ENCODE results near the gene CHRNE. TPM values are rescaled to one million over a fixed set of nuclear protein-coding genes. Genes with fewer than 3 reads are reported as not detected.
A peak's percentile ranks its signal among the peaks of the same experiment; 100 is the strongest.

CHRNE gene
- total and polyA plus RNA-seq, 2 of the 13 experiments (the other 11 are each of a cell fraction or from before 2014, with no cell fraction given) = 0.53 to 0.59 TPM

DNA sequence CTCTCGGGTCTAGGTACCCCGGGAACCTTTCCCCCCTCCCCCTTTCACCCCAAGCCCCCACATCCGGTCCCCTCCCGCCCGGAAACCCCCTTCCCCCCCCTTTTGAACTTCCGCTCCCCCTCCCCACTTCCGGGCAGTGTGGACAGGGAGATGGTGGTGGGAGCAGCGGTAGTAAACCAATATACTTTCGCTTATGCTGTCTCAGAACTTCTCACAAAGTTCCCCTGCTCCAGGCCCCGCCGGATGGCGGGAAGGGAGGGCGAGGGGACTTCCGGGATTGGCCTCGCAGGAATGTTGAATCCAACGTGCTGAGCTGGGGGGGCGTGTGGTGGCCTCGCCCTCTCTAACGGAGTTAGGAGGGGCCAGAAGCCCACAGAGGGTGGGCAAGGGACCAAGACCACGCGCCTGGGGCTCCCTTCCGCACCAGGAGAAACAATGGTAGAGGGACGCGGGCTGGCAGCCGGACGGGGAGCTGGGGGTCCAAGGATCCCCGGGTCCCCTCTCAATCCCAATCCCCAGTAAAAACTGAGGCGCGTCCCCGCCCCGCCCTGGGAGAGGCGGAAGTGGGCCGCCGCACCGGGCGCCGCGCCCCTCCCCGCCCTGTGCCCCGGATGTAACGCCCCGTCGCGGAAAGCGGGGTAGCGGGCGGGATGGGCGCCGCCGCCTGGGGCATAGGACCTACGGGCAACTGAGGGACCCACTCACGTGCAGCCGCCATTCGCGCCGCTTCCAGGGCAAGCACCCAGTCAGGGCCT is 44.7 kb upstream of the CHRNE start:
- ATAC-seq (peak; percentile 8), FAIRE-seq (no peak), DNase-seq (ENCODE audit: low spot score) (peak; percentile 50)
- H3K4me2 ChIP-seq (ENCODE audit: low read depth, low read length) = peak overlapping the region; percentile 96
- BruUV-seq (replicated peaks) = no TSS peak
- H3K9me3 ChIP-seq (ENCODE audit: low read length) = no peaks in the 10 kb centered on the region
- peaks cover 49% of the 10 kb centered on the region for H3K79me2 ChIP-seq (ENCODE audit: insufficient read depth, low read length)
- in situ Hi-C loops (cut with HindIII; ENCODE audit: extremely low pct_ligation_motif_present, low pct_unique_long_range_greater_than_20kb) (no loop called here), intact Hi-C loops (cut with micrococcal nuclease; ENCODE audit: unreplicated experiment) (no loop called here)
- H3K4me3 ChIP-seq (replicated peaks in 1 of 3; ENCODE audit: insufficient read depth in 1 of 3, low read depth in 2 of 3, low read length in 3 of 3) = peak overlapping the region; percentile 93 to 100 (median 100)
- no peaks in the 10 kb centered on the region; a peak in 1 of 5 replicates for H3K27me3 ChIP-seq (ENCODE audit: control insufficient read depth in 1 of 2, insufficient read depth in 2 of 2, low read length in 2 of 2)
- H4K20me1 ChIP-seq (ENCODE audit: insufficient read depth, low read length) = peaks cover 33% of the 10 kb centered on the region
- H3K36me3 ChIP-seq (replicated peaks in 1 of 2; ENCODE audit: control insufficient read depth in 1 of 2, insufficient read depth in 2 of 2, low read length in 2 of 2) = peaks cover 16 to 37% of the 10 kb centered on the region in 2 experiments
- CTCF ChIA-PET (ENCODE audit: low intra/inter-chr PET ratio, low total read pairs) = no interaction called here
- no peak overlapping the region for H2AFZ ChIP-seq (ENCODE audit: low read length)
- peaks cover 47% of the 10 kb centered on the region for H3K4me1 ChIP-seq (ENCODE audit: insufficient read depth, low read length)
- 1% methylated on average over 15 of the region's 56 CpGs for WGBS (ENCODE audit: low lambda C conversion rate)
- H3K9ac ChIP-seq (ENCODE audit: insufficient read depth, low read depth, low read length) = peak overlapping the region; percentile 99
- POLR2A ChIA-PET = interaction anchor here (0.9 to 10.0 kb wide), 7 partner anchors 8 to 53 kb away, joined by 3 to 273 read pairs (median 9); partner anchors contain the start of genes INCA1, KIF1C, RNF167 and SLC25A11
- H3K27ac ChIP-seq (ENCODE audit: extremely low read length, insufficient read depth, low read length) = peak overlapping the region; percentile 99
- no peak for TF ChIP-seq ZNF24 (IDR thresholded peaks at IDR 0.05)
- TF ChIP-seq, protein P1, sequence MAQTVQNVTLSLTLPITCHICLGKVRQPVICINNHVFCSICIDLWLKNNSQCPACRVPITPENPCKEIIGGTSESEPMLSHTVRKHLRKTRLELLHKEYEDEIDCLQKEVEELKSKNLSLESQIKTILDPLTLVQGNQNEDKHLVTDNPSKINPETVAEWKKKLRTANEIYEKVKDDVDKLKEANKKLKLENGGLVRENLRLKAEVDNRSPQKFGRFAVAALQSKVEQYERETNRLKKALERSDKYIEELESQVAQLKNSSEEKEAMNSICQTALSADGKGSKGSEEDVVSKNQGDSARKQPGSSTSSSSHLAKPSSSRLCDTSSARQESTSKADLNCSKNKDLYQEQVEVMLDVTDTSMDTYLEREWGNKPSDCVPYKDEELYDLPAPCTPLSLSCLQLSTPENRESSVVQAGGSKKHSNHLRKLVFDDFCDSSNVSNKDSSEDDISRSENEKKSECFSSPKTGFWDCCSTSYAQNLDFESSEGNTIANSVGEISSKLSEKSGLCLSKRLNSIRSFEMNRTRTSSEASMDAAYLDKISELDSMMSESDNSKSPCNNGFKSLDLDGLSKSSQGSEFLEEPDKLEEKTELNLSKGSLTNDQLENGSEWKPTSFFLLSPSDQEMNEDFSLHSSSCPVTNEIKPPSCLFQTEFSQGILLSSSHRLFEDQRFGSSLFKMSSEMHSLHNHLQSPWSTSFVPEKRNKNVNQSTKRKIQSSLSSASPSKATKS (CRISPR knock-in tag; IDR thresholded peaks at IDR 0.05) = no peak
- TF ChIP-seq, protein P2, sequence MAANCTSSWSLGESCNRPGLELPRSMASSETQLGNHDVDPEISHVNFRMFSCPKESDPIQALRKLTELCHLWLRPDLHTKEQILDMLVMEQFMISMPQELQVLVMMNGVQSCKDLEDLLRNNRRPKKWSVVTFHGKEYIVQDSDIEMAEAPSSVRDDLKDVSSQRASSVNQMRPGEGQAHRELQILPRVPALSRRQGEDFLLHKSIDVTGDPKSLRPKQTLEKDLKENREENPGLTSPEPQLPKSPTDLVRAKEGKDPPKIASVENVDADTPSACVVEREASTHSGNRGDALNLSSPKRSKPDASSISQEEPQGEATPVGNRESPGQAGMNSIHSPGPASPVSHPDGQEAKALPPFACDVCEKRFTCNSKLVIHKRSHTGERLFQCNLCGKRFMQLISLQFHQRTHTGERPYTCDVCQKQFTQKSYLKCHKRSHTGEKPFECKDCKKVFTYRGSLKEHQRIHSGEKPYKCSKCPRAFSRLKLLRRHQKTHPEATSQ (CRISPR knock-in tag; IDR thresholded peaks at IDR 0.05; ENCODE audit: borderline replicate concordance) = no peak
- no peak for TF ChIP-seq ZNF562 (CRISPR knock-in tag; IDR thresholded peaks at IDR 0.05; ENCODE audit: borderline replicate concordance)
- TF ChIP-seq PHF20 (CRISPR knock-in tag; IDR thresholded peaks at IDR 0.05) = no peak; the same call in 1 of the 2 replicates
- no peak for TF ChIP-seq ZNF781 (CRISPR knock-in tag; IDR thresholded peaks at IDR 0.05; ENCODE audit: borderline replicate concordance, not compliant biosample characterization)
- TF ChIP-seq, protein P3, sequence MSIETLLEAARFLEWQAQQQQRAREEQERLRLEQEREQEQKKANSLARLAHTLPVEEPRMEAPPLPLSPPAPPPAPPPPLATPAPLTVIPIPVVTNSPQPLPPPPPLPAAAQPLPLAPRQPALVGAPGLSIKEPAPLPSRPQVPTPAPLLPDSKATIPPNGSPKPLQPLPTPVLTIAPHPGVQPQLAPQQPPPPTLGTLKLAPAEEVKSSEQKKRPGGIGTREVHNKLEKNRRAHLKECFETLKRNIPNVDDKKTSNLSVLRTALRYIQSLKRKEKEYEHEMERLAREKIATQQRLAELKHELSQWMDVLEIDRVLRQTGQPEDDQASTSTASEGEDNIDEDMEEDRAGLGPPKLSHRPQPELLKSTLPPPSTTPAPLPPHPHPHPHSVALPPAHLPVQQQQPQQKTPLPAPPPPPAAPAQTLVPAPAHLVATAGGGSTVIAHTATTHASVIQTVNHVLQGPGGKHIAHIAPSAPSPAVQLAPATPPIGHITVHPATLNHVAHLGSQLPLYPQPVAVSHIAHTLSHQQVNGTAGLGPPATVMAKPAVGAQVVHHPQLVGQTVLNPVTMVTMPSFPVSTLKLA (IDR thresholded peaks at IDR 0.05) = no peak
- TF ChIP-seq NFE2 (CRISPR knock-in tag; IDR thresholded peaks at IDR 0.05) = no peak
- TF ChIP-seq MYNN (CRISPR knock-in tag; IDR thresholded peaks at IDR 0.05; ENCODE audit: low read depth) = no peak
- TF ChIP-seq ZNF207 (IDR thresholded peaks at IDR 0.05; ENCODE audit: borderline replicate concordance) = no peak
- TF ChIP-seq ZNF30 (CRISPR knock-in tag; IDR thresholded peaks at IDR 0.05) = no peak
- TF ChIP-seq KAT8 (CRISPR knock-in tag; IDR thresholded peaks at IDR 0.05) = 0 out of 2 replicates have a peak, but pooled peaks have one; percentile 20
- no peak for TF ChIP-seq PAF1 (CRISPR knock-in tag; IDR thresholded peaks at IDR 0.05)
- TF ChIP-seq SP5 (CRISPR knock-in tag; IDR thresholded peaks at IDR 0.05; ENCODE audit: borderline replicate concordance, low read depth) = no peak
- TF ChIP-seq, protein P4, sequence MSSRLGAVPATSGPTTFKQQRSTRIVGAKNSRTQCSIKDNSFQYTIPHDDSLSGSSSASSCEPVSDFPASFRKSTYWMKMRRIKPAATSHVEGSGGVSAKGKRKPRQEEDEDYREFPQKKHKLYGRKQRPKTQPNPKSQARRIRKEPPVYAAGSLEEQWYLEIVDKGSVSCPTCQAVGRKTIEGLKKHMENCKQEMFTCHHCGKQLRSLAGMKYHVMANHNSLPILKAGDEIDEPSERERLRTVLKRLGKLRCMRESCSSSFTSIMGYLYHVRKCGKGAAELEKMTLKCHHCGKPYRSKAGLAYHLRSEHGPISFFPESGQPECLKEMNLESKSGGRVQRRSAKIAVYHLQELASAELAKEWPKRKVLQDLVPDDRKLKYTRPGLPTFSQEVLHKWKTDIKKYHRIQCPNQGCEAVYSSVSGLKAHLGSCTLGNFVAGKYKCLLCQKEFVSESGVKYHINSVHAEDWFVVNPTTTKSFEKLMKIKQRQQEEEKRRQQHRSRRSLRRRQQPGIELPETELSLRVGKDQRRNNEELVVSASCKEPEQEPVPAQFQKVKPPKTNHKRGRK (CRISPR knock-in tag; IDR thresholded peaks at IDR 0.05) = peak; percentile 57; the same call in 1 of the 2 replicates
- TF ChIP-seq CHD2 (IDR thresholded peaks at IDR 0.05; ENCODE audit: low read depth, low read length) = no peak
- no peak for TF ChIP-seq HNRNPLL (IDR thresholded peaks at IDR 0.05; ENCODE audit: low read depth, low read length, poor library complexity, severe bottlenecking)
- TF ChIP-seq RBAK (CRISPR knock-in tag; IDR thresholded peaks at IDR 0.05) = no peak
